ENCODE results near the gene ZSCAN5A.

GRCh38 chr19:56176881-56177280 lies 137.8 kb downstream of the ZSCAN5A start:
- TF ChIP-seq CTCF (IDR thresholded peaks at IDR 0.05) = no peak
- TF ChIP-seq POLR2A (IDR thresholded peaks at IDR 0.05) = no peak

All from uterus (tissue), 2 donors.